GM21528 (cell line): Measurements from ENCODE around the gene ZNF451.

Source experiments
- ATAC-seq: cut with Tn5 transposase; IDR thresholded peaks from one replicate; pipeline ENCODE4 v1.9.1; 2021; ENCODE audit warnings: mild to moderate bottlenecking, moderate library complexity; ENCODE audit not compliant: unreplicated experiment, low FRiP score

ZNF451 gene

GRCh38 chr6:57143690-57144089, 53.7 kb downstream of the ZNF451 start:
- ATAC-seq, result no peak

GRCh38 chr6:57147401-57147800, 57.4 kb downstream of the ZNF451 start:
- no peak for ATAC-seq

GRCh38 chr6:57147955-57148858, 58.2 kb downstream of the ZNF451 start:
- ATAC-seq, result no peak

- ATAC-seq, result no peak
Measured at GRCh38 chr6:57158658-57159057, 68.7 kb downstream of the ZNF451 start.

GRCh38 chr6:57159127-57159526, 69.1 kb downstream of the ZNF451 start:
- no peak for ATAC-seq

- ATAC-seq, result no peak
Measured at GRCh38 chr6:57162028-57162427, 72.0 kb downstream of the ZNF451 start.

- ATAC-seq, result no peak
Measured at GRCh38 chr6:57162516-57162915, 72.5 kb downstream of the ZNF451 start.

GRCh38 chr6:57163956-57164355, 74.0 kb downstream of the ZNF451 start:
- ATAC-seq, result no peak

- no peak for ATAC-seq
Measured at GRCh38 chr6:57165080-57165479, 75.1 kb downstream of the ZNF451 start.

- ATAC-seq, result peak; percentile 92
Measured at GRCh38 chr6:57172136-57173055, 82.4 kb downstream of the ZNF451 start, which contains the start of gene BAG2. Gene BAG2, plus strand, starts transcription at chr6:57172326. Its CDS starts 372 bp downstream, at chr6:57172698.

GRCh38 chr6:57173056-57173885, 83.3 kb downstream of the ZNF451 start:
- no peak for ATAC-seq

- no peak for ATAC-seq
Measured at GRCh38 chr6:57173886-57174510, 84.0 kb downstream of the ZNF451 start.

GRCh38 chr6:57174511-57174907, 84.5 kb downstream of the ZNF451 start:
- no peak for ATAC-seq

GRCh38 chr6:57177545-57178265, 87.7 kb downstream of the ZNF451 start:
- ATAC-seq, result no peak

GRCh38 chr6:57180596-57180995, 90.6 kb downstream of the ZNF451 start:
- no peak for ATAC-seq

GRCh38 chr6:57182017-57182432, 92.0 kb downstream of the ZNF451 start:
- no peak for ATAC-seq

GRCh38 chr6:57183336-57183735, 93.3 kb downstream of the ZNF451 start:
- no peak for ATAC-seq

GRCh38 chr6:57190140-57190539, 100.2 kb downstream of the ZNF451 start:
- ATAC-seq, result no peak

- ATAC-seq, result no peak
Measured at GRCh38 chr6:57193177-57193576, 103.2 kb downstream of the ZNF451 start.
